HEK293 (cell line): ENCODE data around the gene KCNQ4.

ENCODE experiments used
- CTCF ChIA-PET: fragments of 350-600 bp; formaldehyde crosslinking; extraction: SDS; loops from one replicate; lab custom pipeline; 2021; ENCODE audit warnings: antibody characterized with exemption; lab: Yijun Ruan, JAX
- POLR2A ChIA-PET: fragments of 300-600 bp; formaldehyde crosslinking; extraction: SDS; loops from one replicate; lab custom pipeline; 2020; ENCODE audit warnings: antibody characterized with exemption, inconsistent platforms; lab: Yijun Ruan, JAX
- H3K27ac ChIP-seq: fragments of 200-500 bp; sonication (Bioruptor generic); 2 replicates; pipeline ENCODE4 v1.5.1; 2014; ENCODE audit warnings: low read depth, low read length, control low read depth, inconsistent platforms; ENCODE audit errors: extremely low read depth
- H3K36me3 ChIP-seq, 2 experiments: fragments of 200-500 bp in 1 of 2; sonication (Bioruptor generic) in 1 of 2; 1 replicate in 1 of 2; 2 replicates in 1 of 2; pipeline ENCODE4 v1.5.1; 2014 to 2017; ENCODE audit warnings: inconsistent platforms in 2 of 2, low read length in 2 of 2; ENCODE audit not compliant: control insufficient read depth in 2 of 2, insufficient read depth in 1 of 2
- H3K4me1 ChIP-seq: fragments of 200-500 bp; sonication (Bioruptor generic); 2 replicates; pipeline ENCODE4 v1.5.1; 2014; ENCODE audit warnings: mild to moderate bottlenecking, low read length, inconsistent platforms; ENCODE audit not compliant: control insufficient read depth, insufficient read depth
- H3K4me3 ChIP-seq: 2 replicates; pipeline ENCODE4 v1.5.1; 2011; ENCODE audit warnings: low read depth, mild to moderate bottlenecking, control low read depth, low read length, moderate library complexity
- H3K9me3 ChIP-seq: fragments of 200-500 bp; sonication (Bioruptor generic); 2 replicates; pipeline ENCODE4 v1.5.1; 2014; ENCODE audit warnings: low read depth, low read length, inconsistent platforms; ENCODE audit not compliant: control insufficient read depth, insufficient read depth
- AEBP2 ChIP-seq: fragments of 450-650 bp; formaldehyde crosslinking; IDR thresholded peaks from 2 replicates; pipeline ENCODE4 v1.5.1; 2016; ENCODE audit warnings: missing biosample characterization, missing genetic modification characterization, borderline replicate concordance
- GLI2 ChIP-seq: fragments of 450-650 bp; formaldehyde crosslinking; IDR thresholded peaks from 2 replicates; pipeline ENCODE4; 2017; ENCODE audit warnings: missing biosample characterization, missing genetic modification characterization, low read depth, borderline replicate concordance
- GLIS1 ChIP-seq: fragments of 450-650 bp; formaldehyde crosslinking; IDR thresholded peaks from 2 replicates; pipeline ENCODE4 v1.5.1; 2016; ENCODE audit warnings: missing biosample characterization, missing genetic modification characterization
- GLIS2 ChIP-seq: fragments of 450-650 bp; formaldehyde crosslinking; IDR thresholded peaks from 2 replicates; pipeline ENCODE4 v1.5.1; 2016; ENCODE audit warnings: missing biosample characterization, missing genetic modification characterization
- KLF1 ChIP-seq: fragments of 450-650 bp; formaldehyde crosslinking; IDR thresholded peaks from 2 replicates; pipeline ENCODE4 v1.5.1; 2016; ENCODE audit warnings: missing biosample characterization, missing genetic modification characterization
- KLF9 ChIP-seq: fragments of 450-650 bp; formaldehyde crosslinking; IDR thresholded peaks from 2 replicates; pipeline ENCODE4 v1.5.1; 2016; ENCODE audit warnings: missing biosample characterization, missing genetic modification characterization, low read depth
- ZIC2 ChIP-seq: fragments of 450-650 bp; formaldehyde crosslinking; IDR thresholded peaks from 2 replicates; pipeline ENCODE4 v1.5.1; 2016; ENCODE audit warnings: missing biosample characterization, missing genetic modification characterization
- ZNF138 ChIP-seq: fragments of 450-650 bp; formaldehyde crosslinking; IDR thresholded peaks from 2 replicates; pipeline ENCODE4 v1.5.1; 2016; ENCODE audit warnings: missing biosample characterization, missing genetic modification characterization, borderline replicate concordance
- ZNF221 ChIP-seq: fragments of 450-650 bp; formaldehyde crosslinking; IDR thresholded peaks from 2 replicates; pipeline ENCODE4 v1.5.1; 2017; ENCODE audit warnings: missing biosample characterization, missing genetic modification characterization, borderline replicate concordance
- ZNF292 ChIP-seq: fragments of 450-650 bp; formaldehyde crosslinking; IDR thresholded peaks from 2 replicates; pipeline ENCODE4 v1.5.1; 2016; ENCODE audit warnings: low read depth, missing biosample characterization, missing genetic modification characterization, borderline replicate concordance
- ZNF311 ChIP-seq: fragments of 450-650 bp; formaldehyde crosslinking; IDR thresholded peaks from 2 replicates; pipeline ENCODE4 v1.5.1; 2017; ENCODE audit warnings: missing biosample characterization, missing genetic modification characterization, borderline replicate concordance
- ZNF423 ChIP-seq: fragments of 450-650 bp; formaldehyde crosslinking; IDR thresholded peaks from 2 replicates; pipeline ENCODE4 v1.5.1; 2016; ENCODE audit warnings: missing biosample characterization, missing genetic modification characterization
- ZNF580 ChIP-seq: fragments of 450-650 bp; formaldehyde crosslinking; IDR thresholded peaks from 2 replicates; pipeline ENCODE4 v1.5.1; 2016; ENCODE audit warnings: missing biosample characterization, missing genetic modification characterization
- ZNF843 ChIP-seq: fragments of 450-650 bp; formaldehyde crosslinking; IDR thresholded peaks from 2 replicates; pipeline ENCODE4 v1.5.1; 2016; ENCODE audit warnings: missing biosample characterization, missing genetic modification characterization
- ZSCAN16 ChIP-seq: fragments of 450-650 bp; formaldehyde crosslinking; IDR thresholded peaks from 2 replicates; pipeline ENCODE4 v1.5.1; 2016; ENCODE audit warnings: missing biosample characterization, missing genetic modification characterization
- ZSCAN4 ChIP-seq: fragments of 450-650 bp; formaldehyde crosslinking; IDR thresholded peaks from 2 replicates; pipeline ENCODE4 v1.5.1; 2017; ENCODE audit warnings: missing biosample characterization, missing genetic modification characterization
- TF ChIP-seq, protein P1 (sequence below): fragments of 450-650 bp; formaldehyde crosslinking; IDR thresholded peaks from 2 replicates; pipeline ENCODE4 v1.5.1; 2016; ENCODE audit warnings: missing biosample characterization, missing genetic modification characterization
- TF ChIP-seq, protein P2 (sequence below): fragments of 450-650 bp; formaldehyde crosslinking; IDR thresholded peaks from 2 replicates; pipeline ENCODE4 v1.5.1; 2016; ENCODE audit warnings: missing biosample characterization, missing genetic modification characterization
- TF ChIP-seq, protein P3 (sequence below): fragments of 450-650 bp; formaldehyde crosslinking; IDR thresholded peaks from 2 replicates; pipeline ENCODE4 v1.5.1; 2016; ENCODE audit warnings: missing biosample characterization, missing genetic modification characterization

The KCNQ4 gene

DNA sequence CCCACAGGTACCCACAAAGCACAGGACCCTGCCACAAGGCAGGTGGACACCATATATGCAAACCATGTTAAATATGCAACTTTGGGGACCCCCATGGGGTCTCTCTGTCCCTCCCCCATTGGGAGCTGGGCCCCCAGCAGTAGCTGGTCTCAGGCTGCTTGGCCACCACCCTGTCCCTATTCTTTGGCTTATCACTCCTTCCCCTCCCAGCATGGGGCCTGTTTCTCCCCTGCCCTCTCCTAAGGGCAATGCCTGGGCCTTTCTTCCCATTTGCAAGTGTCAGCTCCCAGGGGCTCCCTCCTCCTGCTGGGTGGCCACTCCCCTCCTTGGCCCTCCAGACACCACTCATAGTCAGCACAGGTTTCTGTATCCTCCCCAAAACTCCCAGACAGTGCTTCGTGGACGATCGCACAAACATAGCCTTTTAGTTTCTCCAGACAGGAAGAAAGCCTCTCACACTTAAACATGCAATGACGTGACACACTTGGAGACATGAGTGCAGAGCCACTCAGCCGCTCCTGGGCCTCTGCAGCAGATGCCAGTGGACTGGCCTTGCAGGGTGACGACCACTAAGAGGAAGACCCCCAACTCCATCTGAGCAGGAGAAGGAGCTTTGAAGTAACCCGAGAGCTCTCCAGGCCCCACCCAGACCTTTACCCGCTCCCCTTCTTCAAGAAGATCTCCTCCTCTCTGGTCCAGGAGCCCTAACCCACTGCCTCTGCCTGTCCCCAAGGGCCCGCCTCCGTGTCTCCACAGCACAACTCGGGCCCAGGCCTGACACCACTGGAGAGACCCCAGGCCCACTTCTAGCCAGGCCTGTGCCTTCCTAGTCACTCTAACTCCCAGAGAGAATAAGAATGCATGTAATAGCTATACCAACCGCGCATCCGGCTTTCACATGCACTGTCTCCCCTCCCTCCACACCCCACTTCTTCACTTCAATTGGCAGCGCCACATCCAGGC, 55.7 kb downstream of the KCNQ4 start:
- Histone ChIP-seq H3K36me3 (no peaks in the 10 kb centered on the region), H3K27ac (no peak overlapping the region), H3K4me1 (no peaks in the 10 kb centered on the region), H3K9me3 (no peaks in the 10 kb centered on the region), H3K4me3 (no peak overlapping the region)
- TF ChIP-seq ZIC2 (peak; percentile 76), ZSCAN4 (no peak), GLIS1 (tag by site-specific recombination) (peak; percentile 41), ZNF580 (tag by site-specific recombination) (no peak), GLIS2 (peak; percentile 28; the same call in 1 of the 2 replicates), ZNF843 (tag by site-specific recombination) (no peak), GLI2 (no peak)
- CTCF ChIA-PET: interaction anchor here (0.7 to 0.9 kb wide), 3 partner anchors 9 to 127 kb away, joined by 3 to 5 read pairs (median 3); no protein-coding TSS in a partner anchor
- POLR2A ChIA-PET: no interaction called here

- ChIA-PET POLR2A (no interaction called here), CTCF (interaction anchor here (0.7 kb wide), 1 partner anchor 126 kb away, joined by 3 read pairs; no protein-coding TSS in a partner anchor)
- TF ChIP-seq AEBP2 (tag by site-specific recombination) (no peak), ZNF221 (no peak), ZNF138 (tag by site-specific recombination) (no peak)
- H3K4me3 ChIP-seq: no peak overlapping the region
- H3K27ac ChIP-seq: no peak overlapping the region
- no peaks in the 10 kb centered on the region for H3K9me3 ChIP-seq
- H3K4me1 ChIP-seq: no peaks in the 10 kb centered on the region
- H3K36me3 ChIP-seq: no peaks in the 10 kb centered on the region
Observed at GRCh38 chr1:40839943-40840335, 56.4 kb downstream of the KCNQ4 start.

DNA sequence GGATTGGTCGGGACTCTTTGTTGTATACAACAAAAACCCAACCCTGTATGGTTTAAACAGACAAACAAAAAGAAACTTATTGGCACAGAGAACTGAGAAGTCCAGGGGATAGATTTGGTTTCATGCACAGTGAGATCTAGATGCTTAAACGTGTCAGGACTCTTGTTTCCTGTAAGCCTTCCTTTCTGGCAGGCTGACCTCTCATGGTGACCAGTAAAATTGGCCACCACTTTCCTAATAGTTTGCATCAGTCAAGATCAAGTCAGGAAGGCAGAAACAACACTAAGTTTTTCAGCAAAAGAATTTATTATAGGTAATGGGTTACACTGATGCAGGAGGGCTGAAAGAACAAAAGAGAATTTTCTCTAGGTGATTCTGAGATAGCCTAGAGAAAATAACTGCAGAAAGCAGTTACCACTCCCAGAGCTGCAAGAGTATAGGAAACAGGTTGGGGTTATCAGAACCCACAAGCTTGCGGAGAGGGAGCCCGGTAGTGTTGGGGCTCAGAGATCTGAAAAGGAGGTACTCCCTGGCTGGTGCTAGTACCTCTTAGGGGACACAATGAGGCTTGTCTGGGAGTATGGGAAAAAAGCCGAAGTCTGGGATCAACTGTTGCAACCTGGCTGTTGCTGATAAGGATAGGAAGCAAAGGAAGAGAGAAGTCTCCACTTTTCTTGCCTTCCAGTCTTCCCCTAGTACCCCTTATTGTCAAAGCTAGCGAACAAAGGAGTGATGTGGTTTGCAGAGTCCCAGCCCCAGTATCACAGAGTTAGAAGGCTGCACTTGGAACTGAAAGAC, 57.1 kb downstream of the KCNQ4 start:
- POLR2A ChIA-PET: no interaction called here
- CTCF ChIA-PET: interaction anchor here (1.4 kb wide), 1 partner anchor 308 kb away, joined by 5 read pairs; no protein-coding TSS in a partner anchor
- no peaks in the 10 kb centered on the region for H3K4me1 ChIP-seq
- no peaks in the 10 kb centered on the region for H3K9me3 ChIP-seq
- H3K36me3 ChIP-seq: no peaks in the 10 kb centered on the region
- no peak overlapping the region for H3K27ac ChIP-seq
- H3K4me3 ChIP-seq: no peak overlapping the region
- no peak for TF ChIP-seq KLF1 (tag by site-specific recombination)
- TF ChIP-seq ZSCAN16: no peak
- TF ChIP-seq, protein P1, sequence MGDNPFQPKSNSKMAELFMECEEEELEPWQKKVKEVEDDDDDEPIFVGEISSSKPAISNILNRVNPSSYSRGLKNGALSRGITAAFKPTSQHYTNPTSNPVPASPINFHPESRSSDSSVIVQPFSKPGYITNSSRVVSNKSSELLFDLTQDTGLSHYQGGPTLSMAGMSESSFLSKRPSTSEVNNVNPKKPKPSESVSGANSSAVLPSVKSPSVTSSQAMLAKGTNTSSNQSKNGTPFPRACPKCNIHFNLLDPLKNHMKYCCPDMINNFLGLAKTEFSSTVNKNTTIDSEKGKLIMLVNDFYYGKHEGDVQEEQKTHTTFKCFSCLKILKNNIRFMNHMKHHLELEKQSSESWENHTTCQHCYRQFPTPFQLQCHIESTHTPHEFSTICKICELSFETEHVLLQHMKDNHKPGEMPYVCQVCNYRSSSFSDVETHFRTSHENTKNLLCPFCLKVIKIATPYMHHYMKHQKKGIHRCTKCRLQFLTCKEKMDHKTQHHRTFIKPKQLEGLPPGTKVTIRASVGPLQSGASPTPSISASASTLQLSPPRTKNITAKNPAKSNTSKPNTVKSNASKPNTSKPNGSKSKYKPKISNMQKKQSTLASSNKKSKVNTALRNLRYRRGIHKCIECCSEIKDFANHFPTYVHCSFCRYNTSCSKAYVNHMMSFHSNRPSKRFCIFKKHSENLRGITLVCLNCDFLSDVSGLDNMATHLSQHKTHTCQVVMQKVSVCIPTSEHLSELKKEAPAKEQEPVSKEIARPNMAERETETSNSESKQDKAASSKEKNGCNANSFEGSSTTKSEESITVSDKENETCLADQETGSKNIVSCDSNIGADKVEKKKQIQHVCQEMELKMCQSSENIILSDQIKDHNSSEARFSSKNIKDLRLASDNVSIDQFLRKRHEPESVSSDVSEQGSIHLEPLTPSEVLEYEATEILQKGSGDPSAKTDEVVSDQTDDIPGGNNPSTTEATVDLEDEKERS (tag by site-specific recombination): no peak
- TF ChIP-seq ZNF292 (tag by site-specific recombination): no peak
- no peak for TF ChIP-seq KLF9
- TF ChIP-seq ZNF423: no peak
- TF ChIP-seq, protein P2, sequence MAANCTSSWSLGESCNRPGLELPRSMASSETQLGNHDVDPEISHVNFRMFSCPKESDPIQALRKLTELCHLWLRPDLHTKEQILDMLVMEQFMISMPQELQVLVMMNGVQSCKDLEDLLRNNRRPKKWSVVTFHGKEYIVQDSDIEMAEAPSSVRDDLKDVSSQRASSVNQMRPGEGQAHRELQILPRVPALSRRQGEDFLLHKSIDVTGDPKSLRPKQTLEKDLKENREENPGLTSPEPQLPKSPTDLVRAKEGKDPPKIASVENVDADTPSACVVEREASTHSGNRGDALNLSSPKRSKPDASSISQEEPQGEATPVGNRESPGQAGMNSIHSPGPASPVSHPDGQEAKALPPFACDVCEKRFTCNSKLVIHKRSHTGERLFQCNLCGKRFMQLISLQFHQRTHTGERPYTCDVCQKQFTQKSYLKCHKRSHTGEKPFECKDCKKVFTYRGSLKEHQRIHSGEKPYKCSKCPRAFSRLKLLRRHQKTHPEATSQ (tag by site-specific recombination): no peak
- TF ChIP-seq, protein P3, sequence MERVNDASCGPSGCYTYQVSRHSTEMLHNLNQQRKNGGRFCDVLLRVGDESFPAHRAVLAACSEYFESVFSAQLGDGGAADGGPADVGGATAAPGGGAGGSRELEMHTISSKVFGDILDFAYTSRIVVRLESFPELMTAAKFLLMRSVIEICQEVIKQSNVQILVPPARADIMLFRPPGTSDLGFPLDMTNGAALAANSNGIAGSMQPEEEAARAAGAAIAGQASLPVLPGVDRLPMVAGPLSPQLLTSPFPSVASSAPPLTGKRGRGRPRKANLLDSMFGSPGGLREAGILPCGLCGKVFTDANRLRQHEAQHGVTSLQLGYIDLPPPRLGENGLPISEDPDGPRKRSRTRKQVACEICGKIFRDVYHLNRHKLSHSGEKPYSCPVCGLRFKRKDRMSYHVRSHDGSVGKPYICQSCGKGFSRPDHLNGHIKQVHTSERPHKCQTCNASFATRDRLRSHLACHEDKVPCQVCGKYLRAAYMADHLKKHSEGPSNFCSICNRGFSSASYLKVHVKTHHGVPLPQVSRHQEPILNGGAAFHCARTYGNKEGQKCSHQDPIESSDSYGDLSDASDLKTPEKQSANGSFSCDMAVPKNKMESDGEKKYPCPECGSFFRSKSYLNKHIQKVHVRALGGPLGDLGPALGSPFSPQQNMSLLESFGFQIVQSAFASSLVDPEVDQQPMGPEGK (tag by site-specific recombination): no peak
- TF ChIP-seq ZNF311 (tag by site-specific recombination): no peak
